Endothelial cell of umbilical vein (primary cell): Measurements from ENCODE around the gene STH. TPM values are rescaled to one million over a fixed set of nuclear protein-coding genes. Genes with fewer than 3 reads are reported as not detected.

Experiments used
- BruUV-seq: library from RNA; stranded (reverse); fragments of 400-500 nt; replicated peaks from 2 replicates; lab custom pipeline; 2021; lab: Mats Ljungman, UMichigan
- CTCF ChIA-PET: fragments of 300-600, 350-600 bp; sonication (Branson Sonifier 250); formaldehyde crosslinking; loops from one replicate; lab custom pipeline; 2021; ENCODE audit warnings: antibody characterized with exemption, inconsistent platforms; lab: Charles Lee
- POLR2A ChIA-PET: fragments of 300-600, 350-600 bp; sonication (Branson Sonifier 250); formaldehyde crosslinking; loops from one replicate; lab custom pipeline; 2021; ENCODE audit warnings: antibody characterized with exemption, inconsistent platforms; lab: Charles Lee
- DNase-seq: peaks from one replicate; pipeline ENCODE4 v3.0.0-alpha.2; 2011; ENCODE audit warnings: low read depth, low spot score
- FAIRE-seq: peaks from 2 replicates; lab custom pipeline; 2011; peaks lifted over from hg19 to GRCh38; lab: Jason Lieb, UNC
- H2AFZ ChIP-seq: 2 replicates; pipeline ENCODE4 v1.6.0; 2012; ENCODE audit warnings: low read depth, low read length, control low read depth, inconsistent platforms
- H3K27ac ChIP-seq: 2 replicates; pipeline ENCODE4 v1.5.1; 2011; ENCODE audit warnings: low read depth, mild to moderate bottlenecking, control low read depth, low read length, moderate library complexity; ENCODE audit not compliant: insufficient read depth
- H3K27me3 ChIP-seq, 2 experiments: 2 replicates each; pipeline versions ENCODE4 v1.6.0 to v1.6.1; 2011; ENCODE audit warnings: low read length in 2 of 2, mixed read lengths in 1 of 2; ENCODE audit not compliant: control insufficient read depth in 2 of 2, insufficient read depth in 2 of 2
- H3K36me3 ChIP-seq, 2 experiments: 2 replicates in 1 of 2; 3 replicates in 1 of 2; pipeline ENCODE4 v1.5.1; 2011; ENCODE audit warnings: low read length in 2 of 2, mild to moderate bottlenecking in 1 of 2, moderate library complexity in 1 of 2; ENCODE audit not compliant: control insufficient read depth in 2 of 2, insufficient read depth in 2 of 2; ENCODE audit errors: extremely low read depth in 1 of 2
- H3K4me1 ChIP-seq: 3 replicates; pipeline ENCODE4 v1.5.1; 2011; ENCODE audit warnings: mild to moderate bottlenecking, low read length; ENCODE audit not compliant: control insufficient read depth, insufficient read depth; ENCODE audit errors: extremely low read depth
- H3K4me2 ChIP-seq: 2 replicates; pipeline ENCODE4 v1.6.1; 2011; ENCODE audit warnings: low read length, control low read depth, mixed read lengths; ENCODE audit not compliant: insufficient read depth
- H3K4me3 ChIP-seq, 3 experiments: fragments of 200-600 bp in 1 of 3; sonication (generic), shearing (Covaris generic) in 1 of 3; replicated peaks in 1 of 3; 2 replicates each; pipeline ENCODE4 v1.5.1; 2011 to 2016; ENCODE audit warnings: control low read depth in 3 of 3, low read length in 3 of 3, mild to moderate bottlenecking in 2 of 3, inconsistent platforms in 1 of 3, low read depth in 1 of 3, moderate library complexity in 1 of 3; ENCODE audit not compliant: insufficient read depth in 1 of 3
- H3K79me2 ChIP-seq: 2 replicates; pipeline ENCODE4 v1.6.0; 2012; ENCODE audit warnings: low read length, inconsistent platforms; ENCODE audit not compliant: control insufficient read depth, insufficient read depth
- H3K9ac ChIP-seq: replicated peaks from 2 replicates; pipeline ENCODE3; 2011; ENCODE audit warnings: low read length, control low read depth; ENCODE audit not compliant: insufficient read depth; ENCODE audit errors: extremely low read depth
- H3K9me1 ChIP-seq: replicated peaks from 3 replicates; pipeline ENCODE4 v1.6.0; 2011; ENCODE audit warnings: mild to moderate bottlenecking, low read length; ENCODE audit not compliant: control insufficient read depth, insufficient read depth; ENCODE audit errors: extremely low read depth
- H3K9me3 ChIP-seq: replicated peaks from 2 replicates; pipeline ENCODE4 v1.5.1; 2012; ENCODE audit warnings: low read length, inconsistent platforms; ENCODE audit not compliant: control insufficient read depth, insufficient read depth
- H4K20me1 ChIP-seq: replicated peaks from 2 replicates; pipeline ENCODE3; 2011; ENCODE audit warnings: mild to moderate bottlenecking, low read length; ENCODE audit not compliant: control insufficient read depth, insufficient read depth; ENCODE audit errors: extremely low read depth
- EZH2 ChIP-seq: IDR thresholded peaks from 2 replicates; pipeline ENCODE4 v1.6.1; 2012; ENCODE audit warnings: borderline replicate concordance, low read depth, mild to moderate bottlenecking, moderate library complexity, low read length, inconsistent platforms; ENCODE audit not compliant: severe bottlenecking
- FOS ChIP-seq: IDR thresholded peaks from 2 replicates; pipeline ENCODE4 v1.6.1; 2011; ENCODE audit warnings: mild to moderate bottlenecking, low read length, moderate library complexity, borderline replicate concordance; ENCODE audit not compliant: insufficient read depth
- GATA2 ChIP-seq: IDR thresholded peaks from 2 replicates; pipeline ENCODE4 v1.7.0; 2011; ENCODE audit warnings: low read depth, mild to moderate bottlenecking, moderate library complexity, mixed read lengths, low read length; ENCODE audit not compliant: insufficient read length, insufficient read depth
- JUN ChIP-seq: IDR thresholded peaks from 2 replicates; pipeline ENCODE4 v1.6.1; 2011; ENCODE audit warnings: borderline replicate concordance, low read depth; ENCODE audit not compliant: insufficient read length, insufficient read depth
- MAX ChIP-seq: IDR thresholded peaks from 2 replicates; pipeline ENCODE4 v1.6.1; 2011; ENCODE audit not compliant: insufficient read depth, insufficient read length
- MYC ChIP-seq: IDR thresholded peaks from one replicate; pipeline ENCODE4 v1.6.1; 2011; ENCODE audit warnings: mild to moderate bottlenecking, low read depth, low read length
- POLR2A ChIP-seq: IDR thresholded peaks from 2 replicates; pipeline ENCODE4 v1.6.1; 2012; ENCODE audit warnings: low read depth, mild to moderate bottlenecking, control low read depth, low read length
- POLR2AphosphoS5 ChIP-seq: IDR thresholded peaks from 2 replicates; pipeline ENCODE4 v1.6.1; 2012; ENCODE audit warnings: low read depth, mild to moderate bottlenecking, control low read depth, low read length, moderate library complexity; ENCODE audit not compliant: insufficient read depth
- dilution Hi-C: fragments of 300-500 bp; cut with MboI; formaldehyde crosslinking; loops from one replicate; pipeline ENCODE4 v1.15.0; 2019; ENCODE audit warnings: low sequenced_read_pairs; ENCODE audit not compliant: extremely low pct_ligation_motif_present
- intact Hi-C: fragments of 100-400 bp; cut with micrococcal nuclease; formaldehyde crosslinking; loops from one replicate; pipeline ENCODE4 v1.10.0; 2022
- polyA plus RNA-seq, 4 experiments: library from polyadenylated mRNA; depleted of rRNA in 3 of 4; stranded (reverse) in 3 of 4; unstranded in 1 of 4; fragments of >200 nt; gene quantifications; 2 replicates each; pipeline versions ENCODE4 v1.2.1 to v1.2.3, GENCODE V29; 2011 to 2012; ENCODE audit warnings: missing spikeins in 1 of 4
- total RNA-seq: library from RNA; stranded (reverse); gene quantifications from 2 replicates; pipeline ENCODE4 v1.2.3, GENCODE V29; 2021
- TF ChIP-seq, protein P1 (sequence below), 2 donors: IDR thresholded peaks; 1 replicate in 1 of 2; 2 replicates in 1 of 2; pipeline ENCODE4 v1.5.1; 2011; ENCODE audit warnings: low read length in 2 of 2, mild to moderate bottlenecking in 2 of 2, moderate library complexity in 2 of 2, control low read depth in 1 of 2, inconsistent platforms in 1 of 2, low read depth in 1 of 2; ENCODE audit not compliant: insufficient read depth in 1 of 2; ENCODE audit errors: extremely low read depth in 1 of 2

The STH gene
- total and polyA plus RNA-seq, 2 donors (not counting 3 experiments of a cell fraction or from before 2014, with no cell fraction given), result not detected

- FAIRE-seq (no peak), DNase-seq (no peak)
- BruUV-seq, result no TSS peak
- H3K4me1 ChIP-seq, result no peaks in the 10 kb centered on the region
- intact Hi-C loops (no loop called here), dilution Hi-C loops (no loop called here)
- no peaks in the 10 kb centered on the region for H3K79me2 ChIP-seq
- no peaks in the 10 kb centered on the region for H4K20me1 ChIP-seq
- no peaks in the 10 kb centered on the region for H3K9me3 ChIP-seq
- no peak overlapping the region for H3K4me2 ChIP-seq
- POLR2A ChIA-PET, result no interaction called here
- no peak overlapping the region for H3K27ac ChIP-seq
- no peaks in the 10 kb centered on the region for H3K36me3 ChIP-seq
- H3K27me3 ChIP-seq, result peaks cover 1 to 5% of the 10 kb centered on the region in 2 experiments
- H3K9ac ChIP-seq, result no peak overlapping the region
- CTCF ChIA-PET, result interaction anchor here (0.6 kb wide), 1 partner anchor 520 kb away, joined by 3 read pairs; no protein-coding TSS in a partner anchor
- no peak overlapping the region for H2AFZ ChIP-seq
- no peak overlapping the region for H3K4me3 ChIP-seq
- TF ChIP-seq POLR2AphosphoS5 (no peak), GATA2 (no peak), JUN (no peak), MAX (no peak), EZH2 (no peak), MYC (no peak), POLR2A (no peak), FOS (no peak)
- TF ChIP-seq, protein P1, sequence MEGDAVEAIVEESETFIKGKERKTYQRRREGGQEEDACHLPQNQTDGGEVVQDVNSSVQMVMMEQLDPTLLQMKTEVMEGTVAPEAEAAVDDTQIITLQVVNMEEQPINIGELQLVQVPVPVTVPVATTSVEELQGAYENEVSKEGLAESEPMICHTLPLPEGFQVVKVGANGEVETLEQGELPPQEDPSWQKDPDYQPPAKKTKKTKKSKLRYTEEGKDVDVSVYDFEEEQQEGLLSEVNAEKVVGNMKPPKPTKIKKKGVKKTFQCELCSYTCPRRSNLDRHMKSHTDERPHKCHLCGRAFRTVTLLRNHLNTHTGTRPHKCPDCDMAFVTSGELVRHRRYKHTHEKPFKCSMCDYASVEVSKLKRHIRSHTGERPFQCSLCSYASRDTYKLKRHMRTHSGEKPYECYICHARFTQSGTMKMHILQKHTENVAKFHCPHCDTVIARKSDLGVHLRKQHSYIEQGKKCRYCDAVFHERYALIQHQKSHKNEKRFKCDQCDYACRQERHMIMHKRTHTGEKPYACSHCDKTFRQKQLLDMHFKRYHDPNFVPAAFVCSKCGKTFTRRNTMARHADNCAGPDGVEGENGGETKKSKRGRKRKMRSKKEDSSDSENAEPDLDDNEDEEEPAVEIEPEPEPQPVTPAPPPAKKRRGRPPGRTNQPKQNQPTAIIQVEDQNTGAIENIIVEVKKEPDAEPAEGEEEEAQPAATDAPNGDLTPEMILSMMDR (IDR thresholded peaks at IDR 0.05; ENCODE audit: extremely low read depth in 1 of 2, insufficient read depth in 1 of 2, low read depth in 1 of 2, low read length in 2 of 2), result no peak
- no peaks in the 10 kb centered on the region for H3K9me1 ChIP-seq
Measured at GRCh38 chr17:45973099-45973780, 25.8 kb upstream of the STH start.
